Lower leg skin (tissue), 4 donors: Measurements from ENCODE around the gene ARFIP1. TPM values are rescaled to one million over a fixed set of nuclear protein-coding genes. Genes with fewer than 3 reads are reported as not detected.

Source experiments
- DNase-seq, 2 donors: peaks; one replicate each; pipeline ENCODE4 v3.0.0-alpha.2; 2019; ENCODE audit warnings: low spot score in 2 of 2
- H3K4me3 ChIP-seq: fragments of 200-600 bp; sonication (generic); 2 replicates; pipeline ENCODE4 v1.5.1; 2017; ENCODE audit warnings: mild to moderate bottlenecking, low read depth; ENCODE audit not compliant: poor library complexity, severe bottlenecking
- CTCF ChIP-seq, 3 donors: fragments of 450-650 bp; IDR thresholded peaks; one replicate each; pipeline ENCODE4 v1.5.1; 2016; ENCODE audit warnings: antibody characterized with exemption in 3 of 3, mild to moderate bottlenecking in 3 of 3, moderate library complexity in 2 of 3
- POLR2A ChIP-seq, 2 donors: fragments of 450-650 bp; IDR thresholded peaks; one replicate each; pipeline ENCODE4 v1.6.1; 2016 to 2017; ENCODE audit warnings: antibody characterized with exemption in 2 of 2, mild to moderate bottlenecking in 1 of 2, moderate library complexity in 1 of 2
- WGBS, 2 donors: methylation state at CpG; one replicate each; pipeline ENCODE4 v1.1.5; 2018; 5-methylcytosine and 5-hydroxymethylcytosine counted together
- intact Hi-C: fragments of 100-400 bp; cut with DNase I; formaldehyde crosslinking; loops from one replicate; pipeline ENCODE4 v1.15.0; 2023; ENCODE audit warnings: low total_unique reads
- total RNA-seq, 4 donors: library from RNA; depleted of rRNA; stranded (reverse); fragments of >200 nt; gene quantifications; one replicate each; pipeline ENCODE4 v1.1.0, GENCODE V29; 2016

The ARFIP1 gene
- total RNA-seq, 4 donors from 2014 or later = 21.3 to 36.1 (median 33.2) TPM

DNA sequence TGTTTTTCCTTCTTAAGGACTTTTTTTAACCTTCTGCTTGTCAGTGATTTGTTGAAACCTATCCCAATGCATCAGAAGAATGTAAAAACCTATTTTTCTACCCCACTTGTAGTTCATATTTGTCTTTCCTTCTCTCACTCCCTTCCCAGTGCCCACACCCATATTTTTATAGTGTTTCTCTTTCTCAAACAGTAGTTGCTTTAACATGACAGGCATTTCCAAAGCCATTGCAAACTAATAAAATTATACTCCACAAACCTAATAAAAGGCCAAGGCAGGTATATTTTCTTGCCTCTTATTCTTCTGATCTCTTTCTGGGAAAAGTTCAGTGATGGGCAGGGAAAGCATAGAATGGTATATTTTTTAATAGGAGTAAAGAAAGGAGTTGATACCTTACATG is 120.6 kb downstream of the ARFIP1 start:
- intact Hi-C loops = no loop called here
- no peak for DNase-seq
- no peak for TF ChIP-seq POLR2A (IDR thresholded peaks at IDR 0.05)
- no peak for TF ChIP-seq CTCF (IDR thresholded peaks at IDR 0.05)
- no peak overlapping the region for H3K4me3 ChIP-seq

DNA sequence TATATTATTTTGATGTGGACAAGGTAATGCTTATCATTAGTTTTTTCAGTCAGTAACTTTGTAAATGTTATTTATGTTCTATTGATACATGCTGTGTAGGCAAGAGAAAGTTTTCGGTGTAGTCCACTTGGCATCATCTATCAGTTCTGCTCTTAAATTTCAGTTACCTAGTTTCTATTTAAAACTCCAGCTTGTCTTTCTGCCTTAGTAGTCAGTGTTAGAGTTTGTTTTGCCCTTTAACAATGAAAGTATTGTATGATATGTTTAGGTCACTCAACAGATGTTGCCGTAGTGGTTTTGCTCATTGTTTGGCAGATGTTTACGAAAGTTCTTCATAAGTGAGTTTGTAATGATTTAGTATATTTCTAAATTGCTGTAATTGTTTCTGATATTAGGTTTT is 121.5 kb downstream of the ARFIP1 start:
- 89 to 93% methylated on average over 3 of the region's 3 CpGs for WGBS, 2 donors
- TF ChIP-seq CTCF (IDR thresholded peaks at IDR 0.05) (no peak), POLR2A (IDR thresholded peaks at IDR 0.05) (no peak)
- intact Hi-C loops = no loop called here
- no peak overlapping the region for H3K4me3 ChIP-seq
- no peak for DNase-seq

GRCh38 chr4:152903658-152904057 is 123.9 kb downstream of the ARFIP1 start:
- DNase-seq = no peak
- TF ChIP-seq CTCF (IDR thresholded peaks at IDR 0.05) = no peak
- TF ChIP-seq POLR2A (IDR thresholded peaks at IDR 0.05) = no peak
- H3K4me3 ChIP-seq = no peak overlapping the region
- intact Hi-C loops = no loop called here

DNA sequence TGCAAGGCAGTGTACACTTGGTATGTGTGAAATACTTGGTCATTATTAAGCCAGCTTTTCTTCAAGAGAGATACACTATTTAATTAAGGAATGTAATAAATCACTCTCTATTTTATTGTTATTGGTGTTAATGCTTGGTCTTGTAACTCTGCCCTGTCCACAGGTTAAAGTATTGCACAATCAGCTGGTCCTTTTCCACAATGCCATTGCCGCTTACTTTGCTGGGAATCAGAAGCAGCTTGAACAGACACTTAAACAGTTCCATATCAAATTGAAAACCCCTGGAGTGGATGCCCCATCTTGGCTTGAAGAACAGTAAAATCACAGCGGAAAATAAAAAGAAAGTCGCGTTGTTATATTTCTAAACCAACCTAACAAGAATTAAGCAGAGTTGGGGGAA is 130.1 kb downstream of the ARFIP1 start:
- WGBS, 2 donors = 85 to 87% methylated on average over 4 of the region's 4 CpGs
- H3K4me3 ChIP-seq = no peak overlapping the region
- intact Hi-C loops = no loop called here
- no peak for DNase-seq
- TF ChIP-seq POLR2A (IDR thresholded peaks at IDR 0.05) = no peak
- TF ChIP-seq CTCF (IDR thresholded peaks at IDR 0.05) = no peak

DNA sequence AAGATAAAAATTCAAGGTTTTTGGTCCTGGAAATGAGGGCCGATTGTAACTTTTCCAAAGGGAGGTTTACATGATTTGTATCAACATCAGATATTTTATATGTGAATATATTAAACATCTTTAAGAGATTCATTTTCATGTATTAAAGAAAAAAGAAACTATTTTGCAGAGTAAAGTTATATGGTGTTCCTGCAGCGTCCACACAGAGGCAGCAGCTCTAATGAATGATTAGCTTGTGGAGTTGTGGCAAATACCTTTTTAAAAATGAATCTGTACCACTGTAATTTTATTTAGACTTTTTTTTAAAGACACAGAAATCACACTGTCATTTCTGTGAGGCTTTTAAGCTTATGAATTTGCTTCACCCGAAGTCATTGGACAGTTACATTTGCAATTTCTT is 130.8 kb downstream of the ARFIP1 start:
- 81 to 82% methylated on average over 3 of the region's 3 CpGs for WGBS, 2 donors
- no peak for TF ChIP-seq CTCF (IDR thresholded peaks at IDR 0.05)
- TF ChIP-seq POLR2A (IDR thresholded peaks at IDR 0.05) = no peak
- intact Hi-C loops = no loop called here
- no peak overlapping the region for H3K4me3 ChIP-seq
- DNase-seq = no peak

DNA sequence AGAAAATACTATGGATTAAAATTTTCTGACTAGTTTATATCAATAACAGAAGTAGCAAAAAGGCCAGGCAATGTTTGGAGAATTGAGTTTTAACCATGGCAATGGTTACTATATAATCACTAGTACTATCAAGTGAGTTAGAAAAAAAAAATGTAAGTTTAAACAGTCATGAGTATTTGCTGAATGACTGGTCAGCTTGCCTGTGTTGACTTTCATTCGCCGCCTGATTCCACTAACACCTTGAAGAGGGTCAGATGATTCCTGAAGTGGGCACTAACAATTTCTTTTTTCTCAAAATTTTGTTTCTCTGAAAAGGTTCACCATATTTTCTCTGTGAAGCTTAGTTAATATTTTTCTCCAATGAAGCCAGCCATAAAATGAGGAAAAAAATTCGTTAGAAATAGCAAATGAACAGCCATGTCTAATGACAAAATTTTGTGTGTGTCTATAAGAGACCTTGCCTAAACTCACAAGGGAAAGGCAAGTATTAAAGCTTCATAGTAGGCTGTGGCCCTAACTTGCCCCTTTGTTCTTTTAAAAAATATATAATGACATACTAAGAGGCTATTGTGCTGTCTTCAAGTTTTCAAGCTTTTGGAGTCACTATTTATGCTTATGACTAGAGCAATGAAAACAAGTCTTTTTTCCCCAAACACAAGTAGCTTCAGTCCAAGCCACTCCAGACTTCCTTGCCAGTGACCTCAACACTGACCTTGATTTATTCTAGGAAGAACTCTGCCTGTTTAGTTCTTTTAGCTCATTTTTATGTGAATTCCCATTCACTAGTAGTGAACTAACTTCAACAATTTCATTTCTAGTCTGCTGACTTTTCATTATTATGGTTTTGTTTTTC is 138.0 kb downstream of the ARFIP1 start:
- WGBS, 2 donors = 91 to 93% methylated on average over 3 of the region's 3 CpGs
- DNase-seq = no peak
- no peak for TF ChIP-seq POLR2A (IDR thresholded peaks at IDR 0.05)
- TF ChIP-seq CTCF (IDR thresholded peaks at IDR 0.05) = no peak
- H3K4me3 ChIP-seq = no peak overlapping the region
- intact Hi-C loops = no loop called here
